ENCODE results near the gene ARX. TPM values are rescaled to one million over a fixed set of nuclear protein-coding genes. Genes with fewer than 3 reads are reported as not detected.
A peak's percentile ranks its signal among the peaks of the same experiment; 100 is the strongest.

Gene ARX
- total and polyA plus RNA-seq, 9 of the 15 experiments (the other 6 are each of a cell fraction or from before 2014, with no cell fraction given), result 0.03 TPM; not detected in 8

GRCh38 chrX:25018682-25019081 is 2.9 kb upstream of the ARX start (continued):
- TF ChIP-seq IRF9 (tag; IDR thresholded peaks at IDR 0.05), result no peak
- TF ChIP-seq SMARCA4 (IDR thresholded peaks at IDR 0.05), result no peak
- no peak for TF ChIP-seq ZNF23 (CRISPR knock-in tag; IDR thresholded peaks at IDR 0.05)
- TF ChIP-seq FOXA3 (CRISPR knock-in tag; conservative IDR thresholded peaks at IDR 0.05 in 1 of 2, IDR thresholded peaks at IDR 0.05 in 1 of 2), result no peak
- no peak for TF ChIP-seq ZNF76 (CRISPR knock-in tag; IDR thresholded peaks at IDR 0.05; ENCODE audit: borderline replicate concordance)
- TF ChIP-seq GATAD2A (IDR thresholded peaks at IDR 0.05), result no peak
- TF ChIP-seq, protein P1, sequence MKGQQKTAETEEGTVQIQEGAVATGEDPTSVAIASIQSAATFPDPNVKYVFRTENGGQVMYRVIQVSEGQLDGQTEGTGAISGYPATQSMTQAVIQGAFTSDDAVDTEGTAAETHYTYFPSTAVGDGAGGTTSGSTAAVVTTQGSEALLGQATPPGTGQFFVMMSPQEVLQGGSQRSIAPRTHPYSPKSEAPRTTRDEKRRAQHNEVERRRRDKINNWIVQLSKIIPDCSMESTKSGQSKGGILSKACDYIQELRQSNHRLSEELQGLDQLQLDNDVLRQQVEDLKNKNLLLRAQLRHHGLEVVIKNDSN (CRISPR knock-in tag; IDR thresholded peaks at IDR 0.05), result no peak
- TF ChIP-seq MECOM (CRISPR knock-in tag; IDR thresholded peaks at IDR 0.05), result no peak

GRCh38 chrX:25017667-25018247 is 2.0 kb upstream of the ARX start:
- H3K4me2 ChIP-seq (ENCODE audit: insufficient read depth, low read length), result no peak overlapping the region
- no TSS peak for BruUV-seq (replicated peaks)

More at GRCh38 chrX:25017667-25018247, 2.0 kb upstream of the ARX start:
- peaks cover 22 to 63% of the 10 kb centered on the region in 2 experiments for H3K27me3 ChIP-seq (ENCODE audit: control insufficient read depth in 2 of 2, insufficient read depth in 2 of 2, low read length in 2 of 2)
- H3K4me3 ChIP-seq, result no peak overlapping the region
- CTCF ChIA-PET (ENCODE audit: low intra/inter-chr PET ratio), result no interaction called here
- no peak overlapping the region for H3K27ac ChIP-seq (ENCODE audit: extremely low read depth, low read depth, low read length)
- no peak overlapping the region for H2AFZ ChIP-seq (ENCODE audit: low read depth, low read length)
- no peaks in the 10 kb centered on the region for H3K36me3 ChIP-seq (ENCODE audit: control insufficient read depth, insufficient read depth, low read length)
- no peak overlapping the region for H3K9ac ChIP-seq (ENCODE audit: insufficient read depth in 1 of 2, low read depth in 2 of 2, low read length in 2 of 2)
- H3K4me1 ChIP-seq (replicated peaks in 1 of 2; ENCODE audit: control insufficient read depth in 2 of 2, insufficient read depth in 2 of 2, low read length in 2 of 2), result peaks cover 0 to 38% of the 10 kb centered on the region in 2 experiments; a peak in 3 of 5 replicates
- no peaks in the 10 kb centered on the region for H4K20me1 ChIP-seq (replicated peaks; ENCODE audit: control insufficient read depth, insufficient read depth, low read length)
- FAIRE-seq (no peak), ATAC-seq (no peak), DNase-seq (ENCODE audit: extremely low read depth in 1 of 4, low spot score in 3 of 4) (no peak)
- H3K9me3 ChIP-seq (replicated peaks; ENCODE audit: control insufficient read depth, insufficient read depth, low read depth, low read length), result no peaks in the 10 kb centered on the region
- TF ChIP-seq SP2 (IDR thresholded peaks at IDR 0.05; ENCODE audit: extremely low read depth, low read depth, low read length, poor library complexity, severe bottlenecking) (no peak), E2F6 (IDR thresholded peaks at IDR 0.05; ENCODE audit: borderline replicate concordance in 1 of 2, extremely low read depth in 1 of 2, insufficient read depth in 1 of 2, insufficient read length in 1 of 2, low read depth in 1 of 2, low read length in 1 of 2, poor library complexity in 1 of 2, severe bottlenecking in 1 of 2) (peak in 1 of 2 experiments; percentile 72), MAFK (IDR thresholded peaks at IDR 0.05; ENCODE audit: low read length) (no peak), CBX2 (IDR thresholded peaks at IDR 0.05; ENCODE audit: insufficient read depth, low read length, poor library complexity, severe bottlenecking) (peak; percentile 88)
- intact Hi-C loops (cut with micrococcal nuclease), result loop anchor here (5.0 kb wide), 1 partner anchor 620 kb away; no protein-coding TSS in a partner anchor
- WGBS (ENCODE audit: insufficient coverage, low coverage, missing lambda C conversion rate), result 3% methylated on average over 20 of the region's 32 CpGs
- H3K9me1 ChIP-seq (ENCODE audit: control insufficient read depth, insufficient read depth, low read length), result no peaks in the 10 kb centered on the region
- in situ Hi-C loops (cut with MboI), result no loop called here
- H3K79me2 ChIP-seq (ENCODE audit: control insufficient read depth, insufficient read depth, low read length), result no peaks in the 10 kb centered on the region
- POLR2A ChIA-PET, result no interaction called here
